Esophagus muscularis mucosa (tissue), 4 donors: Measurements from ENCODE around the gene RALGAPA1.

Source experiments
- EP300 ChIP-seq: sonication (generic); formaldehyde crosslinking; IDR thresholded peaks from one replicate; pipeline ENCODE4 v1.6.1; 2017; ENCODE audit warnings: antibody characterized with exemption
- POLR2AphosphoS5 ChIP-seq, 2 donors: sonication (generic); formaldehyde crosslinking; IDR thresholded peaks; one replicate each; pipeline ENCODE4 v1.6.1; 2017; ENCODE audit warnings: antibody characterized with exemption in 2 of 2
- TF ChIP-seq, protein P1 (sequence below), 3 experiments: fragments of 200-600 bp in 2 of 3; fragments of 450-650 bp in 1 of 3; sonication (generic) in 2 of 3; IDR thresholded peaks; one replicate each; pipeline ENCODE4 v1.5.1; 2017 to 2019; ENCODE audit warnings: antibody characterized with exemption in 3 of 3, mild to moderate bottlenecking in 2 of 3, moderate library complexity in 1 of 3

DNA sequence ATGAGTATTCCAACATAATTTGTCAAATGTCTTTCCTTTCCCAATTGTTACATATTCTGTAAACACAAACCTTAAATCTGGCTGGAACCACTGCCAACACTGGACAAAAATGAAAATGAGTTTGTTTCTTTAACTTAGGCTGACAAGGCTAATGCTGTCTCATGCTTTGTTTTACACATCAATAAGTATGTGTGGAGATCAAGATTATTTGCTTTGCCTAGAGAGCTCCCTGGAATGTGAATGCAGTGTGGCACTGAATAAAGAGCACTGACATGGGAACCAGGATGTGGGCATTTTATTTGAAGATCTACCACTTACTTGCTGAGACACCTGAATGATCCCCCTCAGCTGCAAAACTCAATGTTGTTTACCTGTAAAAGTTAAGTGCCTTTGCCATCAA lies 61.7 kb downstream of the RALGAPA1 start:
- TF ChIP-seq, protein P1, sequence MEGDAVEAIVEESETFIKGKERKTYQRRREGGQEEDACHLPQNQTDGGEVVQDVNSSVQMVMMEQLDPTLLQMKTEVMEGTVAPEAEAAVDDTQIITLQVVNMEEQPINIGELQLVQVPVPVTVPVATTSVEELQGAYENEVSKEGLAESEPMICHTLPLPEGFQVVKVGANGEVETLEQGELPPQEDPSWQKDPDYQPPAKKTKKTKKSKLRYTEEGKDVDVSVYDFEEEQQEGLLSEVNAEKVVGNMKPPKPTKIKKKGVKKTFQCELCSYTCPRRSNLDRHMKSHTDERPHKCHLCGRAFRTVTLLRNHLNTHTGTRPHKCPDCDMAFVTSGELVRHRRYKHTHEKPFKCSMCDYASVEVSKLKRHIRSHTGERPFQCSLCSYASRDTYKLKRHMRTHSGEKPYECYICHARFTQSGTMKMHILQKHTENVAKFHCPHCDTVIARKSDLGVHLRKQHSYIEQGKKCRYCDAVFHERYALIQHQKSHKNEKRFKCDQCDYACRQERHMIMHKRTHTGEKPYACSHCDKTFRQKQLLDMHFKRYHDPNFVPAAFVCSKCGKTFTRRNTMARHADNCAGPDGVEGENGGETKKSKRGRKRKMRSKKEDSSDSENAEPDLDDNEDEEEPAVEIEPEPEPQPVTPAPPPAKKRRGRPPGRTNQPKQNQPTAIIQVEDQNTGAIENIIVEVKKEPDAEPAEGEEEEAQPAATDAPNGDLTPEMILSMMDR (IDR thresholded peaks at IDR 0.05): no peak
- no peak for TF ChIP-seq EP300
- no peak for TF ChIP-seq POLR2AphosphoS5 (IDR thresholded peaks at IDR 0.05)
